ENCODE data around the gene PLS1.

The PLS1 gene

GRCh38 chr3:142645236-142645793 is 49.1 kb downstream of the PLS1 start:
- no peak for DNase-seq

- DNase-seq = no peak
These were observed 50.0 kb downstream of the PLS1 start for GRCh38 chr3:142646020-142646785.

GRCh38 chr3:142647856-142648255 is 51.7 kb downstream of the PLS1 start:
- no peak for DNase-seq

GRCh38 chr3:142648950-142649349 is 52.8 kb downstream of the PLS1 start:
- DNase-seq = no peak

GRCh38 chr3:142650001-142650693 is 54.0 kb downstream of the PLS1 start:
- DNase-seq = no peak

- no peak for DNase-seq
These were observed 55.5 kb downstream of the PLS1 start for GRCh38 chr3:142651711-142652110.

GRCh38 chr3:142652826-142653292 is 56.7 kb downstream of the PLS1 start:
- DNase-seq = no peak

GRCh38 chr3:142656575-142656974 is 60.4 kb downstream of the PLS1 start:
- no peak for DNase-seq

GRCh38 chr3:142657033-142657432 is 60.8 kb downstream of the PLS1 start:
- DNase-seq = no peak

- DNase-seq = no peak
These were observed 64.2 kb downstream of the PLS1 start for GRCh38 chr3:142660383-142660782.

GRCh38 chr3:142660893-142661292 is 64.7 kb downstream of the PLS1 start:
- DNase-seq = no peak

GRCh38 chr3:142663865-142664264 is 67.7 kb downstream of the PLS1 start:
- no peak for DNase-seq

- DNase-seq = no peak
These were observed 68.1 kb downstream of the PLS1 start for GRCh38 chr3:142664311-142664710.

GRCh38 chr3:142664819-142665218 is 68.6 kb downstream of the PLS1 start:
- no peak for DNase-seq

- DNase-seq = no peak
These were observed 73.9 kb downstream of the PLS1 start for GRCh38 chr3:142670120-142670519.

GRCh38 chr3:142676151-142676550 is 80.0 kb downstream of the PLS1 start:
- DNase-seq = no peak

GRCh38 chr3:142680710-142681109 is 84.5 kb downstream of the PLS1 start:
- DNase-seq = no peak

GRCh38 chr3:142690613-142691012 is 94.4 kb downstream of the PLS1 start:
- DNase-seq = no peak

GRCh38 chr3:142691527-142691926 is 95.3 kb downstream of the PLS1 start:
- no peak for DNase-seq

- no peak for DNase-seq
These were observed 97.1 kb downstream of the PLS1 start for GRCh38 chr3:142693136-142693853.

GRCh38 chr3:142694225-142694624 is 98.0 kb downstream of the PLS1 start:
- no peak for DNase-seq

GRCh38 chr3:142705198-142705597 is 109.0 kb downstream of the PLS1 start:
- DNase-seq = no peak

Data from activated CD4-positive, alpha-beta T cell treated with anti-CD3 and anti-CD28 coated beads, Interleukin-10, Interleukin-2, amounts not matched to agents 100 ng/mL and 50 ng/mL, durations not matched to agents 16 hours and 8 hours (primary cell).